GM23338 (cell line): Measurements from ENCODE around the gene CARD16. TPM values are rescaled to one million over a fixed set of nuclear protein-coding genes. Genes with fewer than 3 reads are reported as not detected.
"Not testable (repeated sequence)": the region's sequence is repeated elsewhere in the genome, so short reads cannot be mapped to it uniquely, and the experiment has no call there.

Experiments
- ATAC-seq: fragments of 200-7000 bp; cut with Tn5 transposase; 3 replicates; pipeline ENCODE4 v1.9.1; 2020
- DNase-seq: peaks from one replicate; pipeline ENCODE4 v3.0.0-alpha.2; 2015; ENCODE audit warnings: low spot score
- H2AFZ ChIP-seq: fragments of 200-600 bp; sonication (generic); 2 replicates; pipeline ENCODE4 v1.8.0; 2016; ENCODE audit warnings: antibody characterized with exemption, mild to moderate bottlenecking, moderate library complexity
- H3F3A ChIP-seq: fragments of 200-600 bp; sonication (generic); replicated peaks from 2 replicates; pipeline ENCODE4 v1.8.0; 2017; ENCODE audit warnings: antibody characterized with exemption, mixed run types, low read depth
- H3K27ac ChIP-seq: fragments of 200-600 bp; sonication (generic); 2 replicates; pipeline ENCODE4 v1.6.1; 2016; ENCODE audit warnings: low read depth
- H3K27me3 ChIP-seq: fragments of 200-600 bp; sonication (generic); 2 replicates; pipeline ENCODE4 v1.8.0; 2016; ENCODE audit warnings: mild to moderate bottlenecking, mixed run types, moderate library complexity; ENCODE audit not compliant: insufficient read depth
- H3K36me3 ChIP-seq: fragments of 200-600 bp; sonication (generic); 2 replicates; pipeline ENCODE4 v1.8.0; 2016; ENCODE audit warnings: mild to moderate bottlenecking; ENCODE audit not compliant: insufficient read depth
- H3K4me1 ChIP-seq: fragments of 200-600 bp; sonication (generic); 2 replicates; pipeline ENCODE4 v1.8.0; 2016; ENCODE audit warnings: mild to moderate bottlenecking, moderate library complexity; ENCODE audit not compliant: insufficient read depth
- H3K4me2 ChIP-seq: fragments of 200-600 bp; sonication (generic); 2 replicates; pipeline ENCODE4 v1.7.1; 2017; ENCODE audit warnings: mixed run types
- H3K4me3 ChIP-seq: fragments of 200-600 bp; sonication (generic); 2 replicates; pipeline ENCODE4 v1.6.1; 2016; ENCODE audit warnings: mixed run types
- H3K79me2 ChIP-seq: fragments of 200-600 bp; sonication (generic); replicated peaks from 2 replicates; pipeline ENCODE4 v1.8.0; 2017; ENCODE audit warnings: mild to moderate bottlenecking; ENCODE audit not compliant: insufficient read depth
- H3K9me2 ChIP-seq: fragments of 200-600 bp; sonication (generic); 2 replicates; pipeline ENCODE4 v1.8.0; 2017; ENCODE audit not compliant: insufficient read depth
- H4K20me1 ChIP-seq: fragments of 200-600 bp; sonication (generic); replicated peaks from 2 replicates; pipeline ENCODE4 v1.8.0; 2017; ENCODE audit warnings: mild to moderate bottlenecking; ENCODE audit not compliant: insufficient read depth
- H3K27ac Mint-ChIP-seq: 2 replicates; pipeline ENCODE4 v1.8.0; 2020; ENCODE audit warnings: inconsistent platforms, mild to moderate bottlenecking, moderate library complexity, mixed read lengths
- H3K27me3 Mint-ChIP-seq: 3 replicates; pipeline ENCODE4 v1.8.0; 2022; ENCODE audit warnings: low read depth, mild to moderate bottlenecking, moderate library complexity, mixed read lengths, inconsistent platforms; ENCODE audit not compliant: insufficient read depth, poor library complexity
- H3K36me3 Mint-ChIP-seq: 3 replicates; pipeline ENCODE4 v1.8.0; 2021; ENCODE audit warnings: low read depth, mild to moderate bottlenecking, inconsistent platforms, moderate library complexity, mixed read lengths
- H3K4me1 Mint-ChIP-seq: 3 replicates; pipeline ENCODE4 v1.8.0; 2020; ENCODE audit warnings: mild to moderate bottlenecking, inconsistent platforms, mixed read lengths
- H3K4me3 Mint-ChIP-seq: 3 replicates; pipeline ENCODE4 v1.8.0; 2021; ENCODE audit warnings: moderate library complexity, mild to moderate bottlenecking, inconsistent platforms, mixed read lengths
- H3K9me3 Mint-ChIP-seq: 3 replicates; pipeline ENCODE4 v1.8.0; 2020; ENCODE audit warnings: moderate library complexity, mild to moderate bottlenecking, inconsistent platforms, mixed read lengths
- CREB1 ChIP-seq: fragments of 250-450 bp; sonication (Bioruptor Pico); IDR thresholded peaks from 2 replicates; pipeline ENCODE4 v1.5.0; 2020; ENCODE audit warnings: low read depth, mild to moderate bottlenecking, moderate library complexity
- EZH2phosphoT487 ChIP-seq: fragments of 200-600 bp; sonication (generic); IDR thresholded peaks from one replicate; pipeline ENCODE4 v1.8.1; 2018; ENCODE audit warnings: antibody characterized with exemption; ENCODE audit not compliant: unreplicated experiment
- JUNB ChIP-seq: IDR thresholded peaks from one replicate; pipeline ENCODE4 v1.6.1; 2016; ENCODE audit warnings: antibody characterized with exemption; ENCODE audit not compliant: unreplicated experiment
- STAT1 ChIP-seq: IDR thresholded peaks from one replicate; pipeline ENCODE4 v1.6.1; 2016; ENCODE audit warnings: antibody characterized with exemption; ENCODE audit not compliant: unreplicated experiment
- ZNF114 ChIP-seq: fragments of 250-450 bp; sonication (Bioruptor Pico); IDR thresholded peaks from 2 replicates; pipeline ENCODE4 v1.5.0; 2020; ENCODE audit warnings: mild to moderate bottlenecking, moderate library complexity
- ZNF331 ChIP-seq: fragments of 250-450 bp; sonication (Bioruptor Pico); IDR thresholded peaks from 2 replicates; pipeline ENCODE4 v1.5.0; 2020; ENCODE audit warnings: low read depth, mild to moderate bottlenecking, moderate library complexity
- polyA plus RNA-seq: library from polyadenylated mRNA; unstranded; fragments of >200 nt; fragmentation: Nextera tagmentation; extraction: Ambion mirVana; gene quantifications from 2 replicates; pipeline ENCODE4 v1.2.1, GENCODE V29; 2016
- total RNA-seq: library from RNA; depleted of rRNA; stranded (reverse); fragments of >200 nt; shearing (Covaris generic); gene quantifications from 2 replicates; pipeline ENCODE4 v1.2.3, GENCODE V29; 2014
- TF ChIP-seq, protein P1 (sequence below): fragments of 250-450 bp; sonication (Bioruptor Pico); IDR thresholded peaks from 2 replicates; pipeline ENCODE4 v1.5.0; 2020; ENCODE audit warnings: mild to moderate bottlenecking, moderate library complexity
- TF ChIP-seq, protein P2 (sequence below), 2 experiments: fragments of 200-600 bp in 1 of 2; sonication (generic) in 1 of 2; conservative IDR thresholded peaks; 2 replicates each; pipeline versions ENCODE4 v1.5.1 to v1.6.1; 2016 to 2017; ENCODE audit warnings: antibody characterized with exemption in 2 of 2, low read depth in 2 of 2, mild to moderate bottlenecking in 2 of 2, moderate library complexity in 1 of 2

Gene CARD16
- total and polyA plus RNA-seq, 2 experiments from 2014 or later: not detected

DNA sequence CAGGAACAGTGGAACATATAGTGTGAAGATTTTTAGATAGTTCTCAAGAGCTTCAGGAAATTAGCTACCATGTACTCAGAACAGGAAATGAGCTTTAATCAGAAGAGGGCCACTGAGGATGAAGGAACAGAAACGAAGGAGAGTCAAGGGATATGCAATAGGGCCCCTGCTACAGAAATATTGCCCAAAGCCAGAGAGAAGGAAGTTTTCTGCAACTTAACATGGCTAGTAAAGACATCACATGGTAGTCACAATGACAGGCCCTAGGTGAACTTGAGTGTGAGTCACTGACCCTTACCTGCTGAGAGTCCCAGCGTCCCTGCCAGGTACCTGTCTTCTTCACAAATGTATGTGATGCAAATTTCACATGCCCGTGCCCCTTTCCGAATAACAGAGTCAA is 25.2 kb upstream of the CARD16 start (continued):
- TF ChIP-seq, protein P1, sequence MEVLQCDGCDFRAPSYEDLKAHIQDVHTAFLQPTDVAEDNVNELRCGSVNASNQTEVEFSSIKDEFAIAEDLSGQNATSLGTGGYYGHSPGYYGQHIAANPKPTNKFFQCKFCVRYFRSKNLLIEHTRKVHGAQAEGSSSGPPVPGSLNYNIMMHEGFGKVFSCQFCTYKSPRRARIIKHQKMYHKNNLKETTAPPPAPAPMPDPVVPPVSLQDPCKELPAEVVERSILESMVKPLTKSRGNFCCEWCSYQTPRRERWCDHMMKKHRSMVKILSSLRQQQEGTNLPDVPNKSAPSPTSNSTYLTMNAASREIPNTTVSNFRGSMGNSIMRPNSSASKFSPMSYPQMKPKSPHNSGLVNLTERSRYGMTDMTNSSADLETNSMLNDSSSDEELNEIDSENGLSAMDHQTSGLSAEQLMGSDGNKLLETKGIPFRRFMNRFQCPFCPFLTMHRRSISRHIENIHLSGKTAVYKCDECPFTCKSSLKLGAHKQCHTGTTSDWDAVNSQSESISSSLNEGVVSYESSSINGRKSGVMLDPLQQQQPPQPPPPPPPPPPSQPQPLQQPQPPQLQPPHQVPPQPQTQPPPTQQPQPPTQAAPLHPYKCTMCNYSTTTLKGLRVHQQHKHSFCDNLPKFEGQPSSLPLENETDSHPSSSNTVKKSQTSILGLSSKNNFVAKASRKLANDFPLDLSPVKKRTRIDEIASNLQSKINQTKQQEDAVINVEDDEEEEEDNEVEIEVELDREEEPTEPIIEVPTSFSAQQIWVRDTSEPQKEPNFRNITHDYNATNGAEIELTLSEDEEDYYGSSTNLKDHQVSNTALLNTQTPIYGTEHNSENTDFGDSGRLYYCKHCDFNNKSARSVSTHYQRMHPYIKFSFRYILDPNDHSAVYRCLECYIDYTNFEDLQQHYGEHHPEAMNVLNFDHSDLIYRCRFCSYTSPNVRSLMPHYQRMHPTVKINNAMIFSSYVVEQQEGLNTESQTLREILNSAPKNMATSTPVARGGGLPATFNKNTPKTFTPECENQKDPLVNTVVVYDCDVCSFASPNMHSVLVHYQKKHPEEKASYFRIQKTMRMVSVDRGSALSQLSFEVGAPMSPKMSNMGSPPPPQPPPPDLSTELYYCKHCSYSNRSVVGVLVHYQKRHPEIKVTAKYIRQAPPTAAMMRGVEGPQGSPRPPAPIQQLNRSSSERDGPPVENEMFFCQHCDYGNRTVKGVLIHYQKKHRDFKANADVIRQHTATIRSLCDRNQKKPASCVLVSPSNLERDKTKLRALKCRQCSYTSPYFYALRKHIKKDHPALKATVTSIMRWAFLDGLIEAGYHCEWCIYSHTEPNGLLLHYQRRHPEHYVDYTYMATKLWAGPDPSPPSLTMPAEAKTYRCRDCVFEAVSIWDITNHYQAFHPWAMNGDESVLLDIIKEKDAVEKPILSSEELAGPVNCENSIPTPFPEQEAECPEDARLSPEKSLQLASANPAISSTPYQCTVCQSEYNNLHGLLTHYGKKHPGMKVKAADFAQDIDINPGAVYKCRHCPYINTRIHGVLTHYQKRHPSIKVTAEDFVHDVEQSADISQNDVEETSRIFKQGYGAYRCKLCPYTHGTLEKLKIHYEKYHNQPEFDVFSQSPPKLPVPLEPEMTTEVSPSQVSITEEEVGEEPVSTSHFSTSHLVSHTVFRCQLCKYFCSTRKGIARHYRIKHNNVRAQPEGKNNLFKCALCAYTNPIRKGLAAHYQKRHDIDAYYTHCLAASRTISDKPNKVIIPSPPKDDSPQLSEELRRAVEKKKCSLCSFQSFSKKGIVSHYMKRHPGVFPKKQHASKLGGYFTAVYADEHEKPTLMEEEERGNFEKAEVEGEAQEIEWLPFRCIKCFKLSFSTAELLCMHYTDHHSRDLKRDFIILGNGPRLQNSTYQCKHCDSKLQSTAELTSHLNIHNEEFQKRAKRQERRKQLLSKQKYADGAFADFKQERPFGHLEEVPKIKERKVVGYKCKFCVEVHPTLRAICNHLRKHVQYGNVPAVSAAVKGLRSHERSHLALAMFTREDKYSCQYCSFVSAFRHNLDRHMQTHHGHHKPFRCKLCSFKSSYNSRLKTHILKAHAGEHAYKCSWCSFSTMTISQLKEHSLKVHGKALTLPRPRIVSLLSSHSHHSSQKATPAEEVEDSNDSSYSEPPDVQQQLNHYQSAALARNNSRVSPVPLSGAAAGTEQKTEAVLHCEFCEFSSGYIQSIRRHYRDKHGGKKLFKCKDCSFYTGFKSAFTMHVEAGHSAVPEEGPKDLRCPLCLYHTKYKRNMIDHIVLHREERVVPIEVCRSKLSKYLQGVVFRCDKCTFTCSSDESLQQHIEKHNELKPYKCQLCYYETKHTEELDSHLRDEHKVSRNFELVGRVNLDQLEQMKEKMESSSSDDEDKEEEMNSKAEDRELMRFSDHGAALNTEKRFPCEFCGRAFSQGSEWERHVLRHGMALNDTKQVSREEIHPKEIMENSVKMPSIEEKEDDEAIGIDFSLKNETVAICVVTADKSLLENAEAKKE (CRISPR knock-in tag): no peak
- TF ChIP-seq STAT1 (no peak), ZNF331 (CRISPR knock-in tag) (no peak), CREB1 (CRISPR knock-in tag) (no peak), ZNF114 (CRISPR knock-in tag) (no peak), EZH2phosphoT487 (no peak), JUNB (no peak)
- TF ChIP-seq, protein P2, sequence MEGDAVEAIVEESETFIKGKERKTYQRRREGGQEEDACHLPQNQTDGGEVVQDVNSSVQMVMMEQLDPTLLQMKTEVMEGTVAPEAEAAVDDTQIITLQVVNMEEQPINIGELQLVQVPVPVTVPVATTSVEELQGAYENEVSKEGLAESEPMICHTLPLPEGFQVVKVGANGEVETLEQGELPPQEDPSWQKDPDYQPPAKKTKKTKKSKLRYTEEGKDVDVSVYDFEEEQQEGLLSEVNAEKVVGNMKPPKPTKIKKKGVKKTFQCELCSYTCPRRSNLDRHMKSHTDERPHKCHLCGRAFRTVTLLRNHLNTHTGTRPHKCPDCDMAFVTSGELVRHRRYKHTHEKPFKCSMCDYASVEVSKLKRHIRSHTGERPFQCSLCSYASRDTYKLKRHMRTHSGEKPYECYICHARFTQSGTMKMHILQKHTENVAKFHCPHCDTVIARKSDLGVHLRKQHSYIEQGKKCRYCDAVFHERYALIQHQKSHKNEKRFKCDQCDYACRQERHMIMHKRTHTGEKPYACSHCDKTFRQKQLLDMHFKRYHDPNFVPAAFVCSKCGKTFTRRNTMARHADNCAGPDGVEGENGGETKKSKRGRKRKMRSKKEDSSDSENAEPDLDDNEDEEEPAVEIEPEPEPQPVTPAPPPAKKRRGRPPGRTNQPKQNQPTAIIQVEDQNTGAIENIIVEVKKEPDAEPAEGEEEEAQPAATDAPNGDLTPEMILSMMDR (conservative IDR thresholded peaks at IDR 0.05; ENCODE audit: low read depth in 2 of 2): no peak

DNA sequence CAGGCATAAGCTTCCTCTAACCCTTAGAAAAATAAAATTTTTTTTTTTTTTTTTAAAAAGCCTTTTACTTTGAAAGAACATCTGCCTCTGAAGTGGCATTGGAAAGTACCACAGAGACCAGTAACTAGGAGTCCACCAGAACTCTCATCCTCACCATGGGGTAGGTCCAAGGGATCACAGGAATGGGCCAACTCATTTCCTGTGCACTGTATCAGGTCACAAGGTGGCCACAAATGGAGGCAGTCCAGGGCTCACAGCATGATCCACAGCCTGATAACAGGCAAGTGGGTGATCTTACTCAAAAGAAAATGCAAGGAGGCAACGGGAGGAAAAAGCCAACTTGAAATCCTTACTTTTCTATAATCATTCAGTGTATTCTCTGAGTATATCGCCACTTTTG is 24.6 kb upstream of the CARD16 start:
- not testable (repeated sequence) for H3K9me2 ChIP-seq, H3K27me3 Mint-ChIP-seq, ATAC-seq, H4K20me1 ChIP-seq, H3K36me3 ChIP-seq, H3K27ac ChIP-seq, H3K27ac Mint-ChIP-seq, H2AFZ ChIP-seq, H3K4me1 Mint-ChIP-seq, H3K36me3 Mint-ChIP-seq, H3K27me3 ChIP-seq, H3K4me3 ChIP-seq, H3K4me3 Mint-ChIP-seq, H3K9me3 Mint-ChIP-seq, H3K4me2 ChIP-seq, H3K4me1 ChIP-seq, DNase-seq, H3F3A ChIP-seq, H3K79me2 ChIP-seq

DNA sequence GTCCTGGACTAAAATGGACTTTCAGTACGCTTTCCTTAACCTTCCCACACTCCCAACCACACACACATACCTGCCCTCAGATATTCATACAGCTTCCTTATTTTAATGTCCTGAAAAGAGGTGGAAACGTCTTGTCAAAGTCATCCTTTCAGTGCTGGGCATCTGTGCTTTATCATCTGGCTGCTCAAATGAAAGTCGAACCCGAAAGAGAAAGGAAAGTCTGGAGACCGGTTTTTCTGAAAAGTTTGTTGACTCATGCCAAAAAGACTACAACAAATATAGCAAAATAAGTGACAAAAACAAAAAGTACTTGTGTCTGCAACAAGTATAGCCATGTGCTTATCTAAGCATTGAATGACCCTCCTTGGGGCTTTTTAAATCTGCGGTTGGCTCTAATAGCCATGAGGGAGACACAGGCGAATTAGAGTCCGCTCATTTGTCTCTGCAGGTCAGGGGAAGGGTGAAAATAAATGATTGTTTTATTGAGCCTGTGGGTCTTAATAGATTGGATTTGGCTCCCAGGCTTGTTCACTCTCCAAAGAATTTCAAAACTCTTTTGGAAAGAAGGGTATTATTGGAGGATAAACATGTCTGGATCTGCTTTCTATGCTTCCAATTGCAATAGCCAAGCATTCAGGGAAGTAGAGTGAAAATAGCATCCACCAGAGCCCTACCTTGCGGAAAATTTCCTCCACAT is 18.3 kb upstream of the CARD16 start:
- not testable (repeated sequence) for H3K36me3 ChIP-seq, H3K27me3 ChIP-seq, H3K27ac Mint-ChIP-seq, H3F3A ChIP-seq, H4K20me1 ChIP-seq, H3K4me1 ChIP-seq, H3K79me2 ChIP-seq, H3K4me1 Mint-ChIP-seq, H3K9me2 ChIP-seq, H2AFZ ChIP-seq, H3K36me3 Mint-ChIP-seq, ATAC-seq, DNase-seq, H3K9me3 Mint-ChIP-seq, H3K27ac ChIP-seq, H3K27me3 Mint-ChIP-seq, H3K4me2 ChIP-seq, H3K4me3 Mint-ChIP-seq, H3K4me3 ChIP-seq
